Activated T-helper 1 cell treated with anti-CD3 and anti-CD28 coated beads, Interleukin-2, amount 50 U/mL, for 16 hours (primary cell): Measurements from ENCODE around the gene POU3F1.

Experiments used
- DNase-seq, 2 donors: peaks; one replicate each; pipeline ENCODE4 v3.0.0-alpha.2; 2020; ENCODE audit warnings: low read depth in 1 of 2, low spot score in 1 of 2

POU3F1 gene

DNA sequence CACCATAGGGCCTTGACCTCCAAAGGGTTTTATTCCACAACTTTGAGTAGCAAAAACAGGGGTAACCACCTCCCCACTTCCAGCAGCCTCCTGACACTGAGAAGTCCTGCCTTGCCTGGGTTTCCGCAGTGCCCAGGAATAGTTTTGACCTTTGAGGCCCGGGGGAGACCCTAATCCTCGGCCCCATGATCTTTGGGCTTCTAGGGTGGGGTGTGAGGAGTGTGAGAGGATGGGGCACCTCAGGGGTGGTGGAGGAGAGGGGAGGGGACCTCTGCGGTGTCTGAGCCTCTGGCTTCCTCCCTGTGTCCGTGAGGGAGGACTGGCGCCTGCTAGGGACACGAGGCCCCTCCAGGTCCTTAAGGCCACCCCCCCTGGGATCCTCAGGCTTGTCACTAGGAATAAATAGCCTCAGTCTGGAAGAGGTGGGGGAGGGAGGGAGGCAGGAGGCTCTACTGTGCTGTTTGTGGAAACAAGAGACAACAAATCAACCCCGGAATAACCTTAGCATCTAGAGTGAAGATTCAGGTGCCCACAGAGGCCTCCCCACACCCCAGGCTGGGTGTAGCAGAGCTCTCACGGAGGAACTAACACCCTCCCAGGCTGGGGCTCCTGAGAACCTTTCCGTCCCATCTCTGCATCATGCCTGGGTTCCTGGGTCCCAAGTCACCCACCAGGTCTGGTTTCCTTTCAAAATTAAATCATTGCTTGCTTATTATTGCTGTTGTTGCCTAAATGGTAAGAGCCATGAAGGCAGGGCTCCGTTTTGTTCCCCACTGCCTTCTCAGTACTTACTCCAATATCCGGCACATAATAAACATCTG lies 40.4 kb downstream of the POU3F1 start:
- no peak for DNase-seq

DNA sequence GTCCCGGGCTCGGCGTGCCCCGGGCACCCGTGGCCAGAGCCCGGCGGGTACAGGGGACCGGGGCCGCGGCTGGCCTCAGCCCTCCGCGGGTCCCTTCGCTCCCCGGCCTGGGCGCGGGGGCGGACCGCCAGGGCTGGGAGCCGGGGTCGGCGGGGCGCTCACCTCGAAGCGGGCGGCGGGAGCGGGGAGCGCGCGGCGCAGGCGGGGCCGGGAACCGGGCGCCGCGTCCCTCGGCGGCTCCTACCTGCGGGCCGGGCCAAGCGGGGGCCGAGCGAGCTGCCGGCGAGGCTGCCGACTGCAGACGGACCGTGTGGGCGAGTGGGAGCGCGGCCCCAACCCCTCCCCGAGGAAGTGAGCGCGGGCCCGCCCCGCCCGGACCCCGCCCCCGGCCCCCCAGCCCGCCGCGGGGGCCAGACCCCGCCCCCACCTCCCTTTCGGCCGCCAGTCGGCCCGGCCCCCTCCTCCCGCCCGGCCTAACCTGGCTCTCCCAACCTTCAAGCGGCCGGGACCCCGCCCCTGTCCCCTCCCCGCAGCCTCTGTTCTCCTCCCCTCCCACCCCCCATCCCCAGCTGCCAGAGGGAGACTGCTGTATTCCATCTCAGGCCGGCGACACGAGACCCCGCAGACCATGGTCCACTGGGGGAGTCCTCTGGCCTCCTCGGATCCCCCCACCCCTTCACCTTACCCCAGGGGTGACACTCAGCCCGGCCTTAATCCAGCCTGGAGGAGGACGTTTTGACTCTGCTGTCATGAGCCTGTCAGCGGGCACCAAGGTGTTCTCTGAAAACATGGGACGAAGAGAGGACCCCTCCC lies 41.2 kb downstream of the POU3F1 start, which contains the start of gene FHL3:
TSS of gene FHL3 (minus strand) at position 320 of the 813 bp plus-strand sequence. CDS start 6,102 bp downstream, outside the sequence.
- peak in 1 of 2 donors; percentile 33 for DNase-seq

DNA sequence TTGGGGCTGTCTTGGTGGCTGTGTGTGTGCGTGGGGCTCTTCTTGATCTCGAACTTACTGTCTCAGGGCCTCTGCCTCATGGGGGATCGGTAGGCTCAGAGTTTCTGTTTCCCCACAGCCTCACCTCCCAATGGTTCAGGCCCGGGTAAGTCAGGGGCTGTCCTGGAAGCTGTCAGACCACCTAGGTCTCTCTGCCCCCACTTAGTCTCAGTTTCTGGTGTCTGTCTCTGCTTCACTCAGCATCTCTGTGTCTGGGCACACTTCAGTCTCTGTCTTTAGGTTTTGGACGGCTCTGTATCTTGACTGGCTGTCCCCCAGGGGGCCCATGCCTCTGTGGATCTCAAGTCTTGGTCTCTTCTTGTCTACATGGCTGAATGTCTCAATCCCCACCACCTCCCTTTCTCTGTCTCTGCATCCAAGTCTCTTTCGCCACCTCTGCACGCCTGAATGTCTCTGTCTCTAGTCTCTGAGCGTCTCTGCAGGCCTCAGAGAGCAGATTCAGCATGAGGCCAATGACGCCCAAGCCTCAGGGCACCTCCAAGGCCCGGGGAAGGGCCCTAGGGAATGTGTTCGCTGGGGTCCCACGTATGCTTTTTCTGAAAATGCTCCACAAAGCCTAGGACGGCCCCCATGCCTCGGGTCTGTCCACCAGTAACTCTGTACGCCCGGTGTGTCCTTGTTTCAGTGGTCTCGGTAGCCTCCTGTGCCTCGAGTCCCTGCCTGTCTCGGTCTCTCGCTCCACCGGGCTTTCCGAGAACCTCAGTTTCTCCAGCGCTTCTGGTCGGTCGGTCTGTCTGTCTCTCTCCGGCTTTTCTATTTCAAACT lies 42.1 kb downstream of the POU3F1 start:
- no peak for DNase-seq

DNA sequence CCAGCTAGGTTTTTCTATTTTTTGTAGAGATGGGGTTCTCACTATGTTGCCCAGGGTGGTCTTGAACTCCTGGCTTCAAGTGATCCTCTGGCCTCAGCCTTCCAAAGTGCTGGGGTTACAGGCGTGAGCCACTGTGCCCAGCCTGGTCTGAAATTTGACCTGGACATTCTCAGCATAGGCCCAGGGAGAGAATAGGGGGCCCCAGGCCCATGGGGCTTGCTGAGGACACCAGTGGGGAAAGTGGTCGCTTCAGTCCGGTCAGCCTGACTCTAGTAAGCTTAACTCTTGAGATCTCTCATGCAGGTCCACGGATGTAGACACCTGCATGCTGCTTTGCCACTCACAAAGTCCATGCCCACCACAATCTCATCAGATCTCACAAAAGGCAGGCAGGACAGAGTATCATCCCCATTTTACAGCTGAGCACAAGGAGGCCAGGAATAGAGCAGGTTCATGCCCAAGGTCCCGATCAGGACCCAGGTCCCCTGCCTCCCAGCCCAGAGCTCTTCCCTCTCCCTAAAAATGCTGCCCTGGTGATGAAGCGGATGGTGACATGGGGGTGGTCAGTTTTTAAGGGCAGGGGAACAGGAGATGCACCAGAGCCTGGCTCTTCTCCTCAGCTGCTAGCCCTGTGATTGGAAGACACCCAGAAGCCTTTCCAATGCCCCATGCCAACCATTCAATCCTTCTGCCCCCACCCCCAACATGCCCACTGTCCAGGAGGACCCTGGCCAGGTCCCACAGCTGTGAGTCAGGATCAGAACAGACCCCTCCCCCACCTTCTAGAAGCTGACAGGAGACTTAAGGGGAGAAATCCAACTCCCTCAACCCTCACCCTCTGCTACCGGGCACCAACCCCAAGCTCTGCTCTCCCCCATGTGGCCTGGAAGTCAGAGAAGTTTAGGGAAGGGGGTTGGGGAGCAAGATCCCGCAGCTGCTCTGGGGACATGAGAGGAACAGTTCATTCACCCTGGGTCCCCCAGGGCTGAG lies 43.0 kb downstream of the POU3F1 start:
- no peak for DNase-seq

DNA sequence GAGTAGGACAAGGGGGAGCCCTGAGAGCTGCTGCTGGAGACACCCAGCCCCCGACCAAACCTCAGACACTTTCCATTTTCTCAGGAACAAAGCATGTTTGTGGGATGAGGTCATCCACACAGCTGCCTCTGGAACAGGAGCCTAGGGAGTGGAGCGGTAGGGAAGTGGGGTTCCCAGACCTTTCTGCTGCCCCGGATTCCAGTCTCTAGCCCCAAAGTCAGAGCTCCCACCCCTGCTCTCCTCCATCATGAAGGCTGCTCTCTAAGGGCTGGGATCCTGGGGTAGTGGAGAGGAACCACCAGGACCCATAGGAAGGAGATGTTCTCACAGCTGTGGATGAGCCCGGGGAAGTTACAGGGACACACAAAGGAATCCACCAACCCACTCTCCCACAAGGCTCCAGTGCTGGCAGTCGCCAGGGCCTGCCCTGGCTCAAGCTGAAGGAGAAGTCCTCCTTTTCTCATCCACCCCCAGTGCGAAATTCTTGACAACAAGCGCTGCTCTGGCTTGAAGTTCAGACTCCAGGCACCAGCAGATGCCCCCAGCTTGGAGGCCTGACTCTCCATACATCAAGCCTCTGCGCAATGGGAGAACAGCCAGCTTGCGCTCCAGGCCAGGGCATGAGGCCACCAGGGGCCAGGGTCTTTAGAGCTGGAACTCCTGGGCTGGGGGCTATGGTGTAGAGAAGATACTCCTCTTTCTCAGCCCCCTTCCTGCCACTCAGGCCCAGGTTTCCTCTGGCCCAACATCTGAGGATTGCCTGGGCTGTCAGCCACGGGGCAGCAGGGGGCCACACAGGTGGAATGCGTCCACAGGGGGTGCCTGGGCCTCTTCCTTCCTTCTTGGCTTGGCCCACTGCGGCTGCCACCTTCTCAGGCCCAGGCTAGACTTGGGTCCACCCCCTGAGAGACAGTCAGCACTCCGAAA lies 45.8 kb downstream of the POU3F1 start:
- no peak for DNase-seq

DNA sequence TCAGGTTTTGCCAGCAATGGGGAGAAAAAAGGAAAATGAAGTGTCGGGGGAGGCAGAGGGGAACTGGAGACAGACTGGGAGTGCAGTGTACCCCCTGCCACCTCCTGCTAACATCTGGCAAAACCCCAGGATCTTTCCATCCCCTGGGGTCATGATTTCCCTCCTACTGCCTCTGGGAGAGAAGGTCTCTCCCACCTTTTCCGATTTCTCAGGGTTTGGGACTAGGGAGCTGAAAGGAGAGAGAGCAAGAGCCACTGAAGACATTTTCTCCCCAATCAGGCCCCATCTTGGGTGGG lies 46.4 kb downstream of the POU3F1 start:
- DNase-seq = no peak

DNA sequence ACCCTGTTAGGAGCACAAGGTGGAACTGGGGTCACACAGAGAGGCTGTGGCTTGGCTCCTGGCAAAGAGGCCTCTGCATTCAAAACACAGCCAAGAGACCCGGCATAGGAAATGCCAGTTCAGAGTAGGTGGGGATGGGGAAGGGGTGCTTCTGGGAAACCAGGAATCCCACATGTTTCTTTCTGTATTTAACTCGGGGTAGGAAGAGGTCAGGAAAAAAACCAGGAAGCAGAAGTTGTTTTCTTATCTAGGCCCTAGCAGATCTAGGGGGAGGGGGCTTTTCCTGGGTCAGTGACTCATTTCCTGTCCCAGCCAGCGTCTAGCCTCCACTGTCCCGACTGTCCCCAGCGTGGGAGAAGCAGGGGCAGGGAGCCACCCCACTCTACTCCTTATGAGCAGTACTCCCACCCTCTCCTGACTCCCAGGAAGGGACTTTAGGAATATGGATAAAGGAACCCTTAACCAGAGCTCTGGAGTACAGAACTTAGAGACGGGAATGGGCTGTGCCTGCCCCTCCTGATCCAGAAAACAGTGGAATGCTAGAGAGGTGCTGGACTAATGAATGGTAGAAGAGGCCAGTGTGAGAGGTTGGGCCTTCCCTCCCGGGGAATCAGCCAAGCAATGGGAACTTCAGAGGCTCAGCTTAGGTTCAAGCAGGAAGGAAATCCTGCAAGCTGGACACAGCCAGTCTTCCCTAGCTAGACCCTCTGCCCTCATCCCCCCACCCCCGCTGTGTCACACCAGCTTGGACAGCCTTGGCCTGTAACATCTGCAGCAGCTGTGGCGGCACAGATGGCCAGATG lies 47.0 kb downstream of the POU3F1 start:
- DNase-seq = no peak

DNA sequence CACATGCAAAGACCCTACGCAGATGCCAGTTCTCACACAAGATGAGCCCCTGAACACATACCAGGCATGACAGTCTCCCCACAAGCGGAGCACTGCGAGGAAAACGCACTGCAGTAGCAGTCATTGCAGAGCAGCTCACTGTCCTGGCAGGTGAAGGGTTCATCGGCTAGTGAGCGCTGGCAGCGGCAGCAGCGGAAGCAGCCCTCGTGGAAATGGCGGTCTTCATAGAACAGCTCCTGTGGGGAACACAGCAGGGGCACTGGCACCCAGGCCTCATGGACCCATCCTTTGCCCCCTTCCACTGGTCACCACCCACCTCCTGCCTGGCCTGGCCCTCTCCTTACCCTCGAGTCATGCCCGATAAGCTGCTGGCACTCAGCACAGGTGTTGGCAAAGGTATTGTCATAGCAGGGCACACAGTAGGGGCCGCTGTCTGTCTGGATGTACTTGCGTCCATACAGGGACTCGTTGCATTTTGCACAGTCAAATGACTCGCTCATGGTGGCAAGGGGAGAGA lies 47.6 kb downstream of the POU3F1 start:
- no peak for DNase-seq

DNA sequence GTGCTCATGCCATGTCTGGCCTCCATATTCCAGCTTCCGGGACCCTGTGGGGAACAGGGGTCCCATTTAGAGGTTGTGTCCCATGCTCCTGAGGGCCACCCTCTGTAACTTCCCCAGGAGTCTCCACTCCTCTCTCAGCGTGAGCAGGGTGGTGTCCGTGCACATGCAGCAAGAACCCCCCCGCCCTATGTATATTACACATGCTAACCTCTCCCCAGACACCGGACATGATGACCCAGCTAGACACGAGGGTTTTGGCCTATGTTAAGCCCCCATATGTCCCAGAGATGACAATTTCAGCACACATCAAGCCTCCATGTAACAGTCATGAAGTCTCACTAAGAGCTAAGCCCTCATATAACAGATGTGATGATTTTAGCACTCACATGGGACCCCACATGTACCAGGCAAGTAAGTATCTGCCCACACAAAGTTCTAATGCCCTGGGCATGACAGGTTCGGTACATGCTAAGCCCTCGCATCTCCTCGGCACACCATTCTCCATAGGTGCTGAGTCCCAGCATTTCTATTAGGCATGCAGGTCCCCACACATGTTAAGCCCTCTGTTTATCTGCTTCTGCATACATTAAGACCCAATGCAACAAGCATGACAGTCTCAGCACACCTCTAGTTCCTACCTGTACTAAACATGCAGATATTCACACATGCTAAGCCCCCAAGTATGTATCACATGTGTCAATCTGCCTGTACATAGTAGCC lies 48.3 kb downstream of the POU3F1 start:
- no peak for DNase-seq

DNA sequence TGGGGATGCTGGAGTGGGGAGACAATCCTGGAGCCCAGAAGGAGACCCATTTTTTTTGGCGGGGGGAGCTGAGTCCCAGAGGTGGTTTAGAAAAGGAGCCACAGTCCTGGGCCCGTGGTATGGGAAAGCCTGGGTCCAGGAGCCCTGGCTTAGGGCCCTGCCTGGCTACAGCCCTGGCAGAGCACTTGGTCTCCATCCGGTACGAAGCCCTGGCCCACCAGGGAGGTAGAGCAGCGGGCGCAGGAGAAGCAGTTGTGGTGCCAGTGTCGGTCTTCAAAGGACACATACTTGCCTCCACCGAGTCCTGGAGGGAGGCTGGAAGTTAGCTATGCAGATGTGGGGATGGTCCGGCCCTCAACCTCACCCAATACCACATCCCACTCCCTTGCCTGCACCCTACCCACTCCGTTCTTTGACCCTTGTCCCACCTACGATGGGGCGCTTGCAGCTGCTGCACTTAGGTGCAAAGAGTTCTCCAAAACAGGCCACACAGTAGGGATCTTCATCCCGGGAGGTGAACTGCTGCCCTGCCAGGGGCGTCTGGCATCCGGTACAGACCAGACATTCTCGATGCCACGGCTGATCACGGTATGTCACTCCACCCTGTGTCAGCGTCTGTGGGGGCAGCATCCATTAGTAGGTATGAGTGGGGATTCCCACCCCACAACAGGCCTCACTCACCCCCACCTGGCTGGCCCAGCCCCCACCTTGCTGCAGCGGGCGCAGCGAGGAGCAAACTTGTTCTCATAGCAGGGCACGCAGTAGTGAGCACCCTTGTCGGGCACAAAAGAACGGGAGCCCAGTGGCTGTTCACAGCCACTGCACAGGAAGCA lies 49.1 kb downstream of the POU3F1 start:
- no peak for DNase-seq

DNA sequence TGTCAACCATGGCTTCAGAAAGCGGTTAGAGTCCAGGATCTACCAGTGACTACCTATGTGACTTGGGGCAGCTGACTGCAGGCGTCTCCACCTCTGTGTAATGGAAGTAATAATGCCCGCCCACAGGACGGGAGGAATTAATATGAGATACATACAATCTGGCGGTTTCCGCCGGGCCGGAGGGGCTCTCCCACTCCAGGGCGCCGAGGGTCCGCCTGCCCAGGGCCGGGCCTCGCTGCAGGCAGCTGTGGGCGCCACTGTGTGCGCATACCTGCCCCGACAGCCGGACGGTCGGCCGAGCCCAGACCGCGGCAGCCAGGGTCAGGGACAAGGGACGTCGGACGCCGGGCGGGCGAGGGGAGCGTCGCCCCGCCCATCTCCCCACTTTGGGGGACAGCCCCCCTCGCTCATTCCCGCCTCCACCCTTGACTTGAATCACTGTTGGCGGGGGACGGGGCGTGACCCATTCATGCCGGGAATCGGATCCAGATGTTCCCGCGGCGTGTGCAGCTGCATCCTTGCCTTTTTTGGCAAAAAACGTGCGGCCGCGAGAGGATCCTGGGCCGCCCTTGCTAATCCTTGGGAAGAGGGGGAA lies 50.7 kb downstream of the POU3F1 start:
- no peak for DNase-seq

DNA sequence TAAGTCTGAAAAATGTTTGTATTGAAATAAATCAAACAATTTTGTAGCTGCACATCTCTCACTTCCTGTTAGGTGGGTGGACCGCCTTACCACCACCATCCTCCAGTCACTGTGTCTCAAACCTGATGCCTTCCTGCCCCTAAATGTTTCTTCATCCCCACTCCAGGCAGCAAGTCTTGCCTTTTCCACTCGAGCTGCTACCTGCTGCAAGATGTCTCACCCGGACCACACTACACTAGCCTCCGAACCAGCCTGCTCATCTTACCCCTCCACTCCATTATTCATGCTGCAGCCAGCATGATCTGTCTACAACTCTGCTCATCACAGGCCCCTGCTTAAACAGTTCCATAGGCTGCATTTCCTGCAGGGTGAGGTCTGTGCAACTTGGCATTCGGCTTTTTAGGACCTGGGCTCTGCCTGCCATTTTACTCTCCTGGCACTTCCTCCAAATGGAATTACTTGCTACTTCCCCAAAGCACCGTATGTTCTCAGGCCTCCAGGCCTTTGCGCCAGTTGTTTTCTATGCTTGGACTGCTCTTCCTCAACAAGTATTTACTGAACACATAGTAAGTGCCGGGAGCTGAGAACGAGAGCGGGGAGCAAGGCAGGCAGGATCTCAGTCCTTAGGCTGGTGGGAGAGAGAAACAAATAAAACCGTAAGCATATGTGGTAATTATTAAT lies 51.6 kb downstream of the POU3F1 start:
- no peak for DNase-seq
